Neural progenitor cell (in vitro differentiated cells): ENCODE results near the gene EXOC7.

Experiments used
- CTCF ChIP-seq: fragments of 200-600 bp; sonication (generic); IDR thresholded peaks from 2 replicates; pipeline ENCODE4 v1.5.1; 2017; ENCODE audit warnings: antibody characterized with exemption, mild to moderate bottlenecking
- EZH2 ChIP-seq: fragments of 200-600 bp; sonication (generic); IDR thresholded peaks from 2 replicates; pipeline ENCODE4 v1.6.1; 2017; ENCODE audit warnings: antibody characterized with exemption, mild to moderate bottlenecking, moderate library complexity

- TF ChIP-seq EZH2 (no peak), CTCF (no peak)
Observed at GRCh38 chr17:76095943-76096342, 7.6 kb downstream of the EXOC7 start.
